IPS-NIHi11 (cell line): ENCODE data around the gene IGSF9.

ENCODE experiments used
- DNase-seq: peaks from one replicate; pipeline ENCODE4 v3.0.0; 2012; ENCODE audit warnings: mixed read lengths, low spot score

The IGSF9 gene

DNA sequence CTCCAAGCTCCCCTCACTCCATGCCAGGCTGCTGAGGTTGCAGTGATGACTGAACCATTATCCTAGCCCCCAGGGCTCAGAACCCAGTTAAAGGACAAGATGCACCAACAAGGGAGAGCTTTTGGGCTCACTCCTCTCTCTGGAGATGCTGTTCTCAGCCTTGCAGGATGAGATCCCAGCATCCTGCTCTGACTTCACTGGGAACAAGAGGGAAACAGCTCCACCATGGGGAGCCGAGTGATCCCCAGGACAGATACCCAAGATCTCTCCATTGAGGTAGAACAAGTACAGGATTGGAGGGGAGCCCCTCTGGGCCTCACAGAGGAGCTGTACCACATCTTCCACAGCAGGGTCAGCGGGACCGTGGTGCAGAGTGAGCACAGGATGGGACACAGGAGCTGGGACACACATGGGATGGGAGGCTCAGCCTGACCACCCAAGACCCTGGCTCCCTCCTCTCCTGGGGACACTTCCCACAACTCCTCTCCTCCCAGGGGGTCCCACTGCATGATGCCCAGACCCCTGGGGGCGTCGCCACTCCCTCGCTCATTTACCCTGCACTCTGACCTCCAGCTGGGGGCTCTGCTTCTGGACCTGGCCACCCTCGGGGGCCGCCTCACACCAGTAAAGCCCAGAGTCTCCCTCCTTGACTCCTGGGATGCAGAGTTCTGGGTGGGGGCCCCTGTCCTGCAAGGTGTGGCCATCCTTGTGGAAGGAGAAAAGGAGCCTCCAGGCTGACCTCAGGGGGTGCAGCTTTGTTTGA, 27.2 kb upstream of the IGSF9 start:
- DNase-seq: no peak

DNA sequence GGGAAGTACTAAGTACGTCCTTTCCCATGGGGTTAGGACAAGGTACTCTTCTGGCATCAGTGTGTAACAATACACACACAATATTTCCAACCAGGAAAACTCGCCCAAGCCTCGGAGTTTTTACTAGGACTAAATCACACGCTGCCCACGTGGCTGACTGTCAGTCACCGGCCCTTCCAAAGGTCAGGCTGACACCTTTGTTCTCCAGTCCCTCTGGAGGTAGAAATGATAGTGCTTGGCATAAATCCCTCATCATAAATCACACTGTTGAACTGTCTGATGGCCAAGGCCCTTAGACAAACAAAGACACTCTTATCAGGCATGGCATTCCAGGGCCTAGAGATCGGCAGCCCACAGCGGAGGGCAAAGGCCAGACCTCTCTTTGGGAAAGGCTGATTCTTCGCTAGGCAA, 25.5 kb upstream of the IGSF9 start:
- no peak for DNase-seq

DNA sequence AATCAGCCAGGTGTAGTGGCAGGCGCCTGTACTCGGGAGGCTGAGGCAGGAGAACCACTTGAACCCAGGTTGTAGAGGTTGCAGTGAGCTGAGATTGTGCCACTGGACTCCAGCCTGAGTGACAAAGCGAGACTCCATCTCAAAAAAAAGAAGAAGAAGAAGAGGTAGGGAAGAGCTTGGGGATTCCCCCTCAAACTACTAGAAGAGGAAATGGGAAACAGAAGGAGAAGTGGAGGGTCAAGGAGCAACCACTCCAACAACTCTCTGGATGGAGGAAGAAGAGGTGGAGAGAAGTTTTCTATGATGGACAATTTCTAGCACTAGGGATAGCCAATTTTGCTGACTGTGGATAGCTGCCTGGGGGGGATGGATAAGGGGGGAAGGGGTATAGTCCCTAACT, 23.5 kb upstream of the IGSF9 start:
- no peak for DNase-seq

DNA sequence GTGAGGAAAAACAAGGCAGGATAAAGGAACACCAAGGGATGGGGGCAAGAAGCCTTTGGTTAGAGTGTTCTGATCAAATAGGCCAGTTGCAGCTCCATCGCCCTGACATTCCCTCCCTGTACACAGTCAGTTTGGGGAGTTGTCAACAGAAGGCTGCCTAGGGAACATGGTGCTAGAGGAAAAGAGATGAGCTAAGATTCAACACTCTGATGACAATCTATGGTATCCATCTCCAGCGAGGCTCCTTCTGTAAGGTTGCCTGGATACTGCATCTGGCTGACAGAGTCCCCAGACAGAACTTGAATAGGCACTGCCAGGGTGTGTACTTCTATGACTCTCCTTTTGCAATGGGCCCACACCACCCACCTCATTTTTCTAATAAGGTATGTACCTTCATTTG, 19.9 kb upstream of the IGSF9 start:
- no peak for DNase-seq

DNA sequence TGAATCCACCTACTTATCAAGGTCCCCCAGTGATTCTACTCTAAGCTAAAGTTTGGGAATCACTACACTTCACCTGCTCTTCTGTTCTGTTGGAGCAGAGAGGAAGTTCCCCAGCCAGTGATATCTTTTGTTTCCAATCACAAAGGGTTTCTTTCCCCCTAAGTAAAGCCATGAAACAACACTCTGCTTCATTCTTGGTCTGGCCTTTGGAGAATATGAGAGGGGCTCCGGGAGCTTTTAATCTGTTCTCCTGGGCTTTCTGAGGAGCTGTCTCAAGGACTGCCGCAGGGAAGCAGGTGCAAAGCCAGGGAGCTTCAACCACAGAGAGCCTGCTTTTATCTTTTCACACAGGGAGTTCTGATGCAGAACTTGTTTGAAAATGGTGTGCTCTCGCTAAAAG, 18.7 kb upstream of the IGSF9 start:
- peak; percentile 21 for DNase-seq

DNA sequence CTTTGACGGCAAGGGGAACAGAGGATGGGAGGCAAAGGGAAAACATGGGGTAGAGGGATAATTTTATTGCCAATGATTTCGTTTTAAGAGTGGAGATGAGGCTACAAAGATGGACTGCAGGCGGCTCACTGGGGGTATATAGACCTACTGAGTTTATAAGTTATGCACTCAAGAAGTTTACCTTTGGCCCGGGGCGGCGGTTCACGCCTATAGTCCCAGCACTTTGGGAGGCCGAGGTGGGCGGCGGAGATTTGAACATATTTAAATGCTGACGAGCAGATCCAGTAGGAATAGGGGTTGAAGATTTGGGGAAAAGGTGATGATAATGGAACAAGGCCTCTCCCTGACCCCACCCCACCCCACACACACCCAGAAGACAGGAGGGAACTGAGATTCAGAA, 16.8 kb upstream of the IGSF9 start:
- no peak for DNase-seq

DNA sequence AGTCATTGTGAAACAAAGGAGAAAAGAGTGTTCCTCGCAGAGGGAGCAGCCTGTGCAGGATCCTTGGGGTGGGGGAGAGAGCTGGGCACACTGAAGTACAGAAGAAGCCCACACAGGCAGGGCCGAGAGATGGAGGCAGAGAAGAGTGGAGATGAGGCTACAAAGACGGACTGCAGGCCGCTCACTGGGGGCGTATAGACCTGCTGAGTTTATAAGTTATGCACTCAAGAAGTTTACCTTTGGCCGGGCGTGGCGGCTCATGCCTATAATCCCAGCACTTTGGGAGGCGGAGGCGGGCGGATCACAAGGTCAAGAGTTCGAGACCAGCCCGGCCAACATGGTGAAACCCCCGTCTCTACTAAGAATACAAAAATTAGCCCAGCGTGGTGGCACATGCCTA, 16.2 kb upstream of the IGSF9 start:
- no peak for DNase-seq

DNA sequence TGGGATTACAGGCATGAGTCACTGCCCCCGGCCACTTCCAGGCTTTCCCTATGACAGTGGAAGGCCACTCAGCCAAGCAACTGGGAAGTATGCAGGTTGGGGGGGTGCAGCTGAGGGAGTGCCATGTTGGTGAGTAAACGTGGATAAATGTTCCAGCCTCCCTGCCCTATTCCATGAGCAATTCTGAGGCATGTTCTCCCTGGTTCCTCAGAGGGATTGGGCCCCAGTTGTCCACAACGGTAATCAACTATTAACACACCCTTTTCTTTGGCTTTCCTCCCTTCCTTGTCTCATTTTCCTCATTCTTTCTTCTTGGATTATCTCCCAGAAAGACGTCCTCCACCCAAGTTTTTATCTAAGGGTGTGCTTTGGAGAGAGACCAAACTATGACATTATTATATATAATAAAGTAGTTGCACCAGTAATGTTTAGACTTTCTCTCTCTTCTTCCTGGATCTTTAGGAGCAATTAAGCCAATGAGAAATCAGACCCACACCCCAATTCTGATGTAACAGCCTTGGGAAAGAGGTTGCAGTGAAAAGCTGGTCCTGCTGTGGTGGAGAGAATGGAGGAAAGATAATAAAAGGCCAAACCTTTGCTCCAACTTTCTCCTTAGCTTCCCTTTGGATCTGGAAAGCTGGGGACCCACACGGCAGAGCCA, 15.4 kb upstream of the IGSF9 start:
- DNase-seq: no peak

DNA sequence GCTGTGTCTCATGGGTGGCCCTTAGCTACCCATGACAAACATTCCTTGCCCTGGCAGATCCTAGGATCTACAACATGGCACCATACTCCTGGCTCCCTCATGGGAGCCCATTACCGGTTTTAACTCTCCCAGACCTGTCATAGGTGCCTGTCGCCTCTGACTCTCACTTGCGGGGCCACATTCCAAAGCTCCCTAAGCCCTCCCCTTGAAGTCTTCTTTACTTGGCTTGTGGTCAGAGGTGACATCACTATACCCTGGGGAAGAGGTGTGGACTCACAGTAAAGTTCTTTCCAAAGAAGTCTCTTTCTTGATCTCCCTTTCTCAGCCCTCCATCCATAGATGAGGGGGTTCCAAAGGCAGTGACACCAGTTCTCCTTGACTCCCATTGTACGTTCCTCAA, 14.0 kb upstream of the IGSF9 start:
- peak; percentile 35 for DNase-seq

DNA sequence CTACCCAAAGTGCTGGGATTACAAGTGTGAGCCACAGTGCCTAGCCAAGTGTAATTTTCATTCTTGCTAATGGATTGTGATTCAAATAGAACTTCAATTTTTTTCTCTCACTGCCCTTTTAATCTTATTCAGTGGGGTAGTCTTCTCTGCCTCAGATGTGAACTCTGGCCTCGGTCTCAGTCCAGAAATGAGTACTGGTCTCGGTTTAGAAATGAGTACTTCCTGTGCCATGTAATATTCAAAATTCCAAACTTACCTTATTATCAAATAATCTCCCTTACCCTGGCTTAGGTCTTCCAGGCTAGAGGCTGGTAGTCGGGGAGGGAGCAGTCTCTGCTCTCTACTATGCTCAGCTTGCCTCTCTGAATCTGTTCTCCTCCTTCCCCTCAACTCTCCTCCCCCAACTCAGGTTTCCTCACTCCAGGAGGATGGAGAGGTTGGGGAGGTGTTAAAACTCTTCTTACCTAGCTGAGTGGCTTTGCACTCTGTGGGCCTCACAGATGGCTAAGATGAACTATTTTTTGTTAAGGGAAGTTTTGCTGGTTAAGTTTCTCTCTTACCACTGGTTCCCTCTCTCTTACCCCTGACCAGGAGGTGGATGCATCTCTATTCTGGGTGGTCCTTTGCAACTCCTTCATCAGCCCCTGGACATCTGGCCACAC, 13.4 kb upstream of the IGSF9 start:
- DNase-seq: no peak

DNA sequence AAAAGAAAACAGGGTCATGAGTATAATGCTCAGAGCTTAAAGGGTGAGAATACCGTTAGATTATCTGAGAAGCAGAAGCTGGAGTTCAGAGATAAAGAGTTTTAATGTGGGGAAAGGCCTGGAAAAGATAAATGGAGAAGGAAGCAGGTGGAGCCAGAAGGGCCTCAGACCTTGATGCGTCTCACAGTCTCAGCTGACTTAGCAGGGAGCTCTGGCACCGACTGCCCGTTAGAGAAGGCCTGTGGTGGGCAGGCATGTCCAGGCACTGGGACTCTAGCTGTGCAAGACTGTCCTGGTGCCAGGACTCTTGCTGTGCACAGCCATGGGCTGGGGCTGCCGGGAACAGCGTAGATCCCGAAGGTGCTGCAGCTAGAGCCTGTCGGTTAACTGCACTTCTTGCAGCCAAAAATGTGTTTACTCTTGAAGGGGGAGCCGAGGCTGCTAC, 12.4 kb upstream of the IGSF9 start:
- no peak for DNase-seq

DNA sequence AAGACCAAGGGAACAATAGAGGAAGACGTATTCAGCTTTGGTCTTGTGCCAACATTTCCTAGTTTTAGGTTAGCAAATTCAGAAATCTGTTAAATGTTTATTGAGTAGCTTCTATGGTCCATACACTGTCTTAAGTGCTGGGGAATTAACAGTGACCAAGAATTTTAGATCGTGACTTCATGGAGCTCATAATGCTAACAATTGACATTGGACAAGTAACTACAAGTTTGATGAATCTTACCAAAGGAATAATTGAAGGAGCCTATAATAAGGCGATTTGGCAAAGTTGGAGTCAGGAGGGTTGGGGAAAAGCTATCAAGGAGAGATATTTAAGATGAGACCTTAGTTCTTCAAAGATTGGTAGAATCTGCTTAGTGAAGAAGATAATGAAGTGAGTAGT, 10.0 kb upstream of the IGSF9 start:
- DNase-seq: no peak

DNA sequence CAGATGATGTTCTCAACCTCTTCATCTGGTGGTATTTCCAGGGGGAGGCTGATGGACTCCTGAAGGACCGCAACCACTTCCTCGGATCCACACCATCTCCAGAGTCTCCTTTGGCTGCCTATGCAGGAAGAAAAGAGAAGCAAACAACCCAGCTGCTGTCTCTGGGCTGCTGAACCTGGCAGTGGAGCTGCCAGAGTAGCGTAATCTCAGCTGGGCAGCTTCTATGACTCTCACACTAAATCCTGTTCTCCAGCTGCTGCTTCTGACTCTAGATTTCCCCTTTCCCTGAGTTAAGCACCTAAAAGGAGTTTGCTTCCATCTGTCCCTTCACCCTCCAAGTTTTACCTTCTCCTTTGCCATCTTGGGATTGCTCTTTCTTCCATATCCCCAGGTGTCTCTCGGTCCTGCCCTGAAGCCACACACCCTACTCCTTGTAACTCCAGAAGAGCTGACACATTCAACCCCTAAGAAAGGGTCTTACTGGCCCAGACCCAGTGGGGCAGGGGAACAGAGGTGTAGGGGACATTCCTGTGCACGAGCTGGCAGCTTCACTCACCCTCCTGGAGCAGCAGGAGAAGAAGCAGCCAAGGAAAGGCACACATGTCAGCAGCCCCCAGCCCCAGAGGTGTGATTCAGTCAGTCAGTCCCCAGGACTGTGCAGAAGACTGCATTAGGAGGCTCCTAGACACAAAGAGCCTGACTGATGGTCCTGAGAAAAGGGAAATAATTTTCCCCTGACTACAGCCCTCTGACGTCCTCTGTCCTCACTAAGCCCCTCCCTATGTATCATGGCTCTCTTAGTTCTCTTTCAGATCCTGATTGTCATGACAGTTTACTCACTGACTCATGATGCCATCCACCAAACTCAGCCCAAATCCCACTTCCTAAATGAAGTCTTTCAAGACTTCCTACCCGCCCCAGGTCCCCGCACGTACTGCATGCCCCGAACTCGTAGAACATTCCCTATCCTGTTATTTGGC, 8.4 kb upstream of the IGSF9 start, which contains the start of gene SLAMF9:
SLAMF9 (minus strand) TSS at position 702 of the 980 bp plus-strand sequence; CDS start at position 602, 100 bp downstream.
- DNase-seq: no peak

DNA sequence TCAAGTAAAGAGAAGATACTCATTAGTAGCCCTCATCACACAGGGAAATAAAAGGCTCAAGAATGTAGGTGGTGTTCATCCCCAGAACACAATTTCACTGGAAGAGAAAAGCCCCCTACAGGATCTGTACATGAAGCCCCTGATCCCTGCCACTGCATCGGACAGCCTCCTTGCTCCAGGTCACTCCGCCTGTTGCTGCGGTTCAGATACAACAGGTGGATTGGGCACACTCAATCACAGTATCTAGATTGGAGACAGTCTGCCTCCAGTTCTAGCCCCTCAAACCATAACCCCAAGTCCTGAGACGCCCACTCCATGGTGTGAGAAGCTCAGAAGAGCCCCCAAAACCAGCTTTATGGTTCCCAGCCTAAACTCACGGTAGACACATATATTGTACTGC, 7.5 kb upstream of the IGSF9 start:
- DNase-seq: no peak

DNA sequence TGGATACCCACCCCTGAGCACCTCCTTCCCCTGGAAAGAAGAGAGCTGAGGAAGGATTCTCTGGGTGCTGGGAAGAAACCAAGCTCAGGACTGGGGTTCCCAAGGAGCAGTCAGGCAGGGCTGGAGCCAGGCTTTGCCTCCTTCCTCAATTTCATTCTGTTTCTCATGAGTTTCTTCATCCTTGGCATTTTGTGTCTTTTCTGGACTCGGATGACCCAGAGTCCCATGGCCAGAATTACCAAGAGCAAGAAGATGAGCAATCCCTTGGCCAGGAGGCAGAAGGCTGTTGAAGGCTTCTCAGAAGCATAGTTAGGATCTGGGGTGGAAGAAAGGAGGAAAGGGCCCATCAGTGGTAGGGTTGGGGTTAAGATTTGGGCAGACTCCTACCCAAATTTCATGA, 6.1 kb upstream of the IGSF9 start:
- no peak for DNase-seq

DNA sequence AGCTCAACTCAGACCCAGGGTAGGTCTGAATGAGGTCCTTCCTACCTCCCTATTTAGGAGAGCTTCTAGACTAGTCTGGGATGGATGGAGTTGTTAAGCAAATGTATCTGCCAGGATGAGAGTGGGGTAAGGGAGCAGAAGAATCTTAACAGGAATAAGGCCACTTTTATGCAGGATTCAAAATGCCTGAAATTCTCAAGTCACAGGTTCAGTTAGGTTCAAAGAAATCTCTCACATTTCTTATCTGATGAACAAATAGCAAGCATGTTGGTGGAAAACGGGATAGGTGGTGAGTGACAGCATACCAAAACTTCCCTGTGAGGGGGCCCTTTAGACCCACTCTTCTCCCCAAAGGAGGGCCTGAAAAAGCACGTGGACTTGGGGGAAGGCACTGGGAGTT, 5.6 kb upstream of the IGSF9 start:
- no peak for DNase-seq

DNA sequence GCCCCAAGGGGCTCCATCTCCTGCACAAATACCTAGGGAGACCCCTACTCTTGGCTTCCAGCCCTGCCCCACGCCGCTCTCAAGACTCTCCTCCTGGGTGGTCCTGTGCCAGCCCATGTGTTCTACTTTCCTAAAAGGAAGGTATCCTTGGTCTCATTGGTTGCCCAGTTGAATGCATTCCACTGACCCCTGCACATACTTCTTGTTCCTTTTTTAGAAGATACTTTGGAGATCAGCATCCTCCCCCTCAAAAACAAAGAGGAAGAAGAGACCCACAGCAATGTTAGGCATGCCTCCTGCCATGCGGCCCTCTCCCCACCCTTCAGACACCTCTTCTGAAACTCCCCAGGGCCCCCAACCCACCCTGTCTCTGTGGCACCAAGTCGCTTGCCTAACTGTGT, 4.6 kb upstream of the IGSF9 start:
- DNase-seq: no peak

DNA sequence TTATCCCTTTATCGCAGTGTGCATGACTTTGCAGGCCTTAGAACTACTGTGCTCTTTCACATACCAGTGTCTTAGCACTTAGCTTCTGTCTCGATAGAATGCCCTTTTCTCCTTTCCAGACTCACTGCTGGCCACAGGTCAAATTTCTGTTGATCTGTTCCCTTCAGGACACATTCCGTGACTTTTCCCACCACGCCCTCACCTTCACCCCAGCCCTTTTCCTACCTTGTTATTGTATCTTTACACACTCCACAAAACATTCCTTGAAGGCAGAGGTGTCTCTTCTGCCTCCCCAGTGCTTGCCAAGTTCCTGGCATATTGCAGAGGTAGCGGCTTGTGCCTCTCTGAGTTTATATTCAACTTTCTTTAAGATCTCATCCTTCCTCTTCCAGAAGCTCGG, 3.7 kb upstream of the IGSF9 start:
- no peak for DNase-seq

DNA sequence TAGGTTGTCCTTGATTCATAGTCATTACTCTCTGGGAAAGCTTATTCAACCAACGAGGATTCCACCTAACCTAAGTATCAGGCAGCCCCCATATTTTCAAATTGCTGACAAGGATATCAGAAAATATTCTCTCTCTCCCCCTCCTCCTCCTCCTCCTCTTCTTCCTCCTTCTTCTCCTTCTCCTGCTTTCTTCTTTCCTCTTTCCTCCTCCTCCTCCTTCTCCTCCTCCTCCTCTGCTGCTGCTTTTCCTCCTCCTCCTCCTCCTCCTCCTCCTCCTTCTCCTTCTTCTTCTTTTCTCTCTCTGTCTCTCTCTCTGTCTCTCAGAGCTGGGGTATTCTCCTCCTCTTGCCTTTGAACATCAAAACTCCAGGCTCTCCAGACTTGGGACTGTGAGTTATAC, 2.5 kb upstream of the IGSF9 start:
- DNase-seq: no peak

DNA sequence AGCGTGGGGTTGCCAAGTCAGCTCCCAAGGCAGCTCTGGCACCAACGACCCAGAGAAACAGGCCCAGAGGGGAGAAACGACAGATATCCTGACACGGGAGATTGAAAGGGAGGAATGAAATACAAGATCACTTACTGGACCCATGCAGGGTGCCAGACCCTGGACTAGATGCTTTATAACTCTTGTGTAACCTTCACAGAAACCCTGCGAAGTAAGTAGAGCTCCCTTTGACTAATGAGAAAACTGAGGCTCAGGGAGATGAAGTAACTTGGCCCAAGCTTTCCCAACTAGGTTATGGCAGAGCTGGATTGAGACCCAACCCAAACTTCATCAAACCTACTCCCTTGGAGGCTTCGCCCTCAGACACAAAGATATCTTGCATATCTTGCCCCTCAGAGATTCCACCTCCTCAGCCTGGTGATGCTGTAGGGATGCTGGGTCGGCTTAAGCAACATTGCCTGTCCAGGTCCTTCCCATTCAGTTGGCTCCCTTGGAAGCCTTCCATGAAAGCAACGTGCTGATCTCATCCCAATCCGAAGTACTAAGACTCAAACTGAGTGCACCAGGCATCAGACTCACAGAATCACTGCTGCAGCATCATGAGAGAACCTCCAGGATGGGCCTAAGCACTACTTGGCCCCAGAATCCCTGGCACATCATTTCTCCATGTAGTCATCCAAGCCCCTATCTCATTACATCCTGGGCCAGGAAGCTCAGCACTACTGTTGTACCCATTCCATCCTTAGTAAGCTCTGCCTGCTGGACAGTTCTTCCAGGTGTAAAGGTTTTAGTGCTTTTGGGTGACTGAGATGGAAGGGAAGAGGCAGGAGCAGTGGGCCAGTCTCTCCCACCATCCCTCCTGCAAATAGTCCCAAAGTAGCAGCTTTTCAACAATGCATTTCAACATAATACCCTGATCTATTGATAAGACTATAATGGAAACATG, 1.1 kb upstream of the IGSF9 start:
- no peak for DNase-seq
